MM.1S (cell line): Measurements from ENCODE around the gene SNAI3.

Experiments
- EZH2 ChIP-seq: fragments of 300-600 bp; sonication (generic); optimal IDR thresholded peaks from 2 replicates; pipeline ENCODE3; 2017; ENCODE audit warnings: low read depth, mild to moderate bottlenecking, antibody characterized with exemption, low read length, mixed read lengths
- EZH2phosphoT487 ChIP-seq: fragments of 300-600 bp; sonication (generic); IDR thresholded peaks from 2 replicates; pipeline ENCODE4 v1.6.1; 2018; ENCODE audit warnings: antibody characterized with exemption, low read length
- TF ChIP-seq, protein P1 (sequence below): fragments of 300-600 bp; sonication (generic); IDR thresholded peaks from 2 replicates; pipeline ENCODE4 v1.5.1; 2016; ENCODE audit warnings: antibody characterized with exemption, low read length, mixed read lengths

DNA sequence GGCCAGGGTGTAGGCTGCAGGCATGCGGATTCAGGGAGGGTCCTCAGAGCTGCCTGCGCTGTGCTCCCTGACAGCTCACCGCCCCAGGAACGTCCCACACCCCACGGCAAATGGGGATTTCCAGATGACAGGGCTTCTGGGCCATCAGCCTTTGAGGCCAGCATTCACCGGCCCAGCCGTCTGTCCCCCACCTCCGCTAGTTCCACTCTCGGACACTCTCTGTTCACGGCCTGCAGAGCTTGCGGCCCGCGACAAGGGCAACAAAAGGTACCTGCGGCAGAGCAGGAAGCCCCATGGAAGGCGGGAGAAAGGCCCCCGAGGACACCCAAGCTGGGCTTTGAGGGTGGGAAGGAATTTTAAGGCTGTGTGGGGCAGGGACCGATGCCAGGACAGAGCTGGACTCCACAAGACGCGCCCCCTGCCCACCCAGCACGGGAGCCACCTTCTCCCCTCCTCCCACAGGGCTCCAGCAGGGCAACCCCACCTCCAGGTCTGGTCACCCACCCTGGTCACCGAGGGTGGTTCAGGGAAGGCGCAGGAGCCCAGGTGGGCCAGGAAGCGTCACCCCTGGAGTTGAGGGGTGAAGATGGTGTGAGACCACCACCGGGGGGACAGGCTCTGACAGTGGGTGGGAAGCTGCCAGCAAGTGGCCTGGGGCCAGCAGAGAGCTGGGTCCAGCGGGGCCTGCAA, 29.9 kb downstream of the SNAI3 start:
- TF ChIP-seq EZH2 (no peak), EZH2phosphoT487 (no peak)
- TF ChIP-seq, protein P1, sequence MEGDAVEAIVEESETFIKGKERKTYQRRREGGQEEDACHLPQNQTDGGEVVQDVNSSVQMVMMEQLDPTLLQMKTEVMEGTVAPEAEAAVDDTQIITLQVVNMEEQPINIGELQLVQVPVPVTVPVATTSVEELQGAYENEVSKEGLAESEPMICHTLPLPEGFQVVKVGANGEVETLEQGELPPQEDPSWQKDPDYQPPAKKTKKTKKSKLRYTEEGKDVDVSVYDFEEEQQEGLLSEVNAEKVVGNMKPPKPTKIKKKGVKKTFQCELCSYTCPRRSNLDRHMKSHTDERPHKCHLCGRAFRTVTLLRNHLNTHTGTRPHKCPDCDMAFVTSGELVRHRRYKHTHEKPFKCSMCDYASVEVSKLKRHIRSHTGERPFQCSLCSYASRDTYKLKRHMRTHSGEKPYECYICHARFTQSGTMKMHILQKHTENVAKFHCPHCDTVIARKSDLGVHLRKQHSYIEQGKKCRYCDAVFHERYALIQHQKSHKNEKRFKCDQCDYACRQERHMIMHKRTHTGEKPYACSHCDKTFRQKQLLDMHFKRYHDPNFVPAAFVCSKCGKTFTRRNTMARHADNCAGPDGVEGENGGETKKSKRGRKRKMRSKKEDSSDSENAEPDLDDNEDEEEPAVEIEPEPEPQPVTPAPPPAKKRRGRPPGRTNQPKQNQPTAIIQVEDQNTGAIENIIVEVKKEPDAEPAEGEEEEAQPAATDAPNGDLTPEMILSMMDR, result no peak
